Caki2 (cell line): Measurements from ENCODE around the gene FRMPD4. TPM values are rescaled to one million over a fixed set of nuclear protein-coding genes. Genes with fewer than 3 reads are reported as not detected.

ENCODE experiments used
- DNase-seq: peaks from one replicate; pipeline ENCODE4 v3.0.0-alpha.2; 2015; ENCODE audit warnings: low read depth
- in situ Hi-C: cut with HindIII; loops from 2 replicates; pipeline ENCODE4 v1.10.0; 2016; ENCODE audit warnings: low sequenced_read_pairs, low pct_unique_long_range_greater_than_20kb, mixed read lengths
- total RNA-seq: library from RNA; depleted of rRNA; stranded (reverse); fragments of >200 nt; shearing (Covaris generic); gene quantifications from 2 replicates; pipeline ENCODE4 v1.2.3, GENCODE V29; 2014; ENCODE audit warnings: low replicate concordance

FRMPD4 gene
- total RNA-seq, 1 experiment from 2014 or later = under 0.01 TPM

- no peak for DNase-seq
- in situ Hi-C loops = no loop called here
Measured at GRCh38 chrX:12721042-12721441, 582.8 kb downstream of the FRMPD4 start.

DNA sequence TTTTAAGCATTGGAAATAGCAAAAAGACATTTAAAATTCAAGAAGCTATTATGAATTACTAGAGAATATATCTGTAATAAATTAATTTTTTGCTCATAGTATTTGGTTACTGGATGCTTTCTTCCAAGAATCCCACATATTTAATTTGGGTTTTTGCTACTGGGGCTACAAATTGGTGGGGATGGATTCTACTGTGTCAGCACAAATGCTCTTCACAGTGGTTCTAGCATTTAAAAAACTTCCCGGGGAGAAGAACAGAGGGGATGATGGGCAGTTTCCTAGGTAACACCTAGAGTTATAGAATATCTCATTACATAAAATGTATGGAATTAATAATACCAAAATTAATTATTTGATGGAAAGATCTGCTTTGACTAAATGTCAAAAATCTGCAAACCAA is 584.0 kb downstream of the FRMPD4 start:
- no peak for DNase-seq
- in situ Hi-C loops = no loop called here

DNA sequence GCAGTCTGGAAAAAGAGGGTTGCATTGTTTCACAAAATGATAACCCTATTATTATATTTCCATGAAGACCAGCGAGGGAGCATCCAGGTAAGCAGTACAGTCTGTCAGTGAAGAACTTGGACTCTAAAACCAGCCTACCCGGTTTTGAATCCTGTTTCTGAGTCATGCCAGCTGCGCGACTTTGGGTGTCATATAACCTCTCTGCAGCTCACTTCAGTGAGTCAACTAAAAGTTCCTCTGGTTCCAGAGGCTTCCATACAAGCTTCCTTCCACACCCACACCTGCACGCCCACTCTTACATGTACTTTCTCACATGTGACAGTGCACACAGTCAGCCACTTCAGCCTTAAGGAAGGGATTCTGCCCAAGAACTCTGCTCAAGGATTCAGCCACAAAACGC is 603.1 kb downstream of the FRMPD4 start:
- DNase-seq = no peak
- in situ Hi-C loops = no loop called here

DNA sequence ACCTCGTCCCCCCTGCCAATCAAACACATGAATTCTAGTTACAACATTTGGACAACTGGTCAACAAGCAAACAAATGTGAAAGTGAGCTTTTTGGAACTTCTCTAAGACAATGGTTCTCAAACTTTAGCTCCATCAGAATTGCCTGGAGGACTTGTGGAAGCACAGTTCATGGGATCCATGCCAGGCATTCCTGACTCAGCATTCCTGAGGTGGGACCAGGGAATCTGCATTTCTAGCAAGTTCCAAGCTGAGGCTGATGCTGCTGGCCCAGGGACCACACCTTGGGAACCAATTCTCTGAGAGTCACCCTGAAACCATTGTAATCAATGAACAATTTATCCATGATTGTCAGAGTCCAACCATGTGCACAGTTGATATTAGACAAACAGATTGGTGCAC is 609.2 kb downstream of the FRMPD4 start:
- no peak for DNase-seq
- in situ Hi-C loops = no loop called here

GRCh38 chrX:12751887-12752286 is 613.6 kb downstream of the FRMPD4 start:
- no peak for DNase-seq
- in situ Hi-C loops = no loop called here

- in situ Hi-C loops = no loop called here
- no peak for DNase-seq
Measured at GRCh38 chrX:12753366-12753765, 615.1 kb downstream of the FRMPD4 start.

GRCh38 chrX:12758291-12758690 is 620.0 kb downstream of the FRMPD4 start:
- in situ Hi-C loops = no loop called here
- DNase-seq = no peak

GRCh38 chrX:12767856-12768255 is 629.6 kb downstream of the FRMPD4 start:
- DNase-seq = no peak
- in situ Hi-C loops = no loop called here

- in situ Hi-C loops = no loop called here
- DNase-seq = no peak
Measured at GRCh38 chrX:12768491-12768890, 630.2 kb downstream of the FRMPD4 start.

GRCh38 chrX:12770440-12770839 is 632.2 kb downstream of the FRMPD4 start:
- DNase-seq = no peak
- in situ Hi-C loops = no loop called here

DNA sequence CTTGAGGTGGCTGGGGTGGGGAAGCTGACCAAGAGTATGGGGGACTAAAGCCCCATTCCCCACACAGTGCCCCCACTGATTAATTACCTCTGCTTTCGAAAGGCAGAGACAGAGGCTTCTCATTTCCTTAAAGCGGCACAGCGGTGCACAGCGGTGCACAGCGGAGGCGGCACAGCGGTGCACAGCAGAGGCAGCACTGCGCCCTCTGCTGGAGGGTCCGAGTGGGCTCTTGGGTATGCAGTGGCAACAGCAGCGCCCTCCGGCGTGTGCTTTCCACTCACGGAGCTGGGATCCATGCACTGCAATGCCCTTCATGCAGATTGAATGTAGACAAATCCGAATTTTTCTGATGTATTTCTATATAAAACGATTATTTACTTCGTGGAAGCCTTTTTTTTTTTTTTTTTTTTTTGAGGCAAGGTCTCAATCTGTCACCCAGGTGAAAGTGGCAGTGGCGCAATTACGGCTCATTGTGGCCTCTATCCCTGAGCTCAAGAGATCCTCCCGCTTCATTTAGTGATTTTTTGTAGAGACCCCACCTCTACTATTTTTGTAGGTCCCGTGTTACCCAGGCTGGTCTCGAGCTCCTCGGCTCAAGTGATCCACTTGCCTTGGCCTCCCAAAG is 633.3 kb downstream of the FRMPD4 start:
- in situ Hi-C loops = no loop called here
- no peak for DNase-seq
